NCI-H2227 treated with DMSO at 0.1 percent for 48 hours (cell line): ENCODE results near the gene TRABD2A.
"Not testable (repeated sequence)": the region's sequence is repeated elsewhere in the genome, so short reads cannot be mapped to it uniquely, and the experiment has no call there.

Experiments used
- DNase-seq: peaks from one replicate; lab custom pipeline; 2025; lab: John Stamatoyannopoulos, UW

TRABD2A gene

DNA sequence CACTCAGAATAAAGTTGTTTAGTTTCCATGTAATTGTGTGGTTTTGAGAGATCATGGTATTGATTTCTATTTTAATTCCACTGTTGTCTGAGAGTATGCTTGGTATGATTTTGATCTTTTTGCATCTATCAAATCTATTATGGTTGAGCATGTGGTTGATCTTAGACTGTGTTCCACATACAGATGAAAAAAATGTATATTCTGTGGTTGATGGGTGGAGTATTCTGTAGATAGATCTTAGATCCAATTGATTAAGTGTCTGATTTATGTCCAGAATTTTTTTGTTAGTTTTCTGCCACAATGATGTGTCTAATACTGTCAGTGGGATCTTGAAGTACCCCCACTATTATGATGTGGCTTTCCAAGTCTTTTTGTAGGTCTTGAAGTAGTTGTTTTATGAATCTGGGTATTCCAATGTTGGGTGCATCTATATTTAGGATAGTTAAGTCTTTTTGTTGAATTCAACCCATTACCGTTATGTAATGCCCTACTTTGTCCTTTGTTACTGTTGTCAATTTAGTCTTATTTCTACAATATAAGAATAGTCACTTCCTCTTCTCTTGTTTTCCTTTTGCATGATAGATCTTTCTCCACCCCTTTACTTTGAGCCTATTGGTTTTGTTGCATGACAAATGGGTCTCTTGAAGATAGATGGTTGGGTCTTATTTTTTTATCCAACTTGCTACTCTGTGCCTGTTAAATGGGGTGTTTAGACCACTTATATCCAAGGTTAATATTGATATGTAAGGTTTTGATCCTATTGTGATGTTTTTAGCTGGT is 101.8 kb downstream of the TRABD2A start:
- DNase-seq = no peak

- DNase-seq = no peak
Observed at GRCh38 chr2:84776011-84776410, 104.9 kb downstream of the TRABD2A start.

DNA sequence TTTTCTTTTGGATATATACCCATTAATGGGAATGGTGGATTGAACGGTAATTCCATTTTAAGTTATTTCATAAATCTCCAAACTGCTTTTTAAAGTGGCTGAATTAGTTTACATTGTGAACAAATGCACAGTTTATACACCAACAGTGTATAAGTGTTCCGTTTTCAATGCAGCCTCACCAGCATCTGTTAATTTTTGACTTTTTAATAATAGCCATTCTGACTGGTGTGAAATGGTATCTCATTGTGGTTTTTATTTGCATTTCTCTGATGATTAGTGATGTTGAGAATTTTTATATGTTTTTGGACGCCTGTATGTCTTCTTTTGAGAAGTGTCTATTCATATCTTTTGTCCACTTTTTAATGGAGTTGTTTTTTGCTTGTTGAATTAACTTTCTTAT is 107.3 kb downstream of the TRABD2A start:
- DNase-seq = not testable (repeated sequence)
